Activated T-helper 17 cell treated with anti-CD3 and anti-CD28 coated beads, Interleukin-2, amount 50 U/mL, for 72 hours (primary cell): Measurements from ENCODE around the gene POP5. TPM values are rescaled to one million over a fixed set of nuclear protein-coding genes. Genes with fewer than 3 reads are reported as not detected.
"Not testable (repeated sequence)": the region's sequence is repeated elsewhere in the genome, so short reads cannot be mapped to it uniquely, and the experiment has no call there.

Source experiments
- ATAC-seq: fragments of 150-1000 bp; cut with Tn5 transposase; replicated peaks from 2 replicates; pipeline ENCODE4 v1.10.0; 2021; ENCODE audit warnings: mild to moderate bottlenecking, moderate library complexity
- H3K27ac Mint-ChIP-seq: one replicate; pipeline ENCODE4 v1.8.0; 2022; ENCODE audit warnings: mixed read lengths
- H3K27me3 Mint-ChIP-seq: one replicate; pipeline ENCODE4 v1.8.0; 2022; ENCODE audit warnings: mixed read lengths
- H3K36me3 Mint-ChIP-seq: one replicate; pipeline ENCODE4 v1.8.0; 2022; ENCODE audit warnings: low read depth, mild to moderate bottlenecking, mixed read lengths
- H3K4me1 Mint-ChIP-seq: one replicate; pipeline ENCODE4 v1.8.0; 2022; ENCODE audit warnings: mixed read lengths
- H3K4me3 Mint-ChIP-seq: one replicate; pipeline ENCODE4 v1.8.0; 2022; ENCODE audit warnings: mild to moderate bottlenecking, mixed read lengths
- H3K9me3 Mint-ChIP-seq: one replicate; pipeline ENCODE4 v1.8.0; 2022; ENCODE audit warnings: mixed read lengths
- total RNA-seq, 2 donors: library from RNA; stranded (reverse); gene quantifications; one replicate each; pipeline ENCODE4 v1.2.3, GENCODE V29; 2022

POP5 gene
- total RNA-seq, 2 donors from 2014 or later = 29.9 to 41.5 TPM

DNA sequence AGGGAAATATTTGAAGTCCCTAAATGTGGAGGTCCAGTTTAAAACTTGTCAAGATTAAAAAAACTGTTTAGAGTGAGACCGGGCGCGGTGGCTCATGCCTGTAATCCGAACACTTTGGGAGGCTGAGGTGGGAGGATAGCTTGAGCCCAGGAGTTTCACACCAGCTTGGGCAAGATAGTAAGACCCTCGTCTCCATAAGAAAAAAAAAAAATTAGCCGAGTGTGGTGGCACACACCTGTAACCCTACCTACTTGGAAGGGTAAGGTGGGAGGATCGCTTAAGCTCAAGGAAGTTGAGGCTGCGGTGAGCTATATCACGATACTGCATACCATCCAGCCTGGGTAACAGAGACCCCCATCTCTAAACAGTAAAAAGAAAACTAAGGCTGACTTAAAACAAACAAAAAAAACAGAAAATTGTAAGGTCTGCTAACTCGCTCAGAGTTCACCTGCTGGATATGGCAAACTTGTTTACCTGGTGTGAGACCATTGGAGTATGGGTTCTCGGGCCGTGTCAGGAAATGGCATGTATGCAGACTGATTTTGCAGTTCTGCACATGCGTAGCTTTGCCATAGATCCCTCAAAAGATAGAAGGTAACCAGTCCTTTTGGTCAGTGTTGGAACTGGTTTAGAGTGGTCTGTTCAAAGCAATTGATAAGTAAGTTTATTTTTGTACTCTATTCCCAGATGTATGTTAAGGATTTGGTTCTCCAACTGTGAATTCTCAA, 45.0 kb downstream of the POP5 start:
- ATAC-seq = no peak

DNA sequence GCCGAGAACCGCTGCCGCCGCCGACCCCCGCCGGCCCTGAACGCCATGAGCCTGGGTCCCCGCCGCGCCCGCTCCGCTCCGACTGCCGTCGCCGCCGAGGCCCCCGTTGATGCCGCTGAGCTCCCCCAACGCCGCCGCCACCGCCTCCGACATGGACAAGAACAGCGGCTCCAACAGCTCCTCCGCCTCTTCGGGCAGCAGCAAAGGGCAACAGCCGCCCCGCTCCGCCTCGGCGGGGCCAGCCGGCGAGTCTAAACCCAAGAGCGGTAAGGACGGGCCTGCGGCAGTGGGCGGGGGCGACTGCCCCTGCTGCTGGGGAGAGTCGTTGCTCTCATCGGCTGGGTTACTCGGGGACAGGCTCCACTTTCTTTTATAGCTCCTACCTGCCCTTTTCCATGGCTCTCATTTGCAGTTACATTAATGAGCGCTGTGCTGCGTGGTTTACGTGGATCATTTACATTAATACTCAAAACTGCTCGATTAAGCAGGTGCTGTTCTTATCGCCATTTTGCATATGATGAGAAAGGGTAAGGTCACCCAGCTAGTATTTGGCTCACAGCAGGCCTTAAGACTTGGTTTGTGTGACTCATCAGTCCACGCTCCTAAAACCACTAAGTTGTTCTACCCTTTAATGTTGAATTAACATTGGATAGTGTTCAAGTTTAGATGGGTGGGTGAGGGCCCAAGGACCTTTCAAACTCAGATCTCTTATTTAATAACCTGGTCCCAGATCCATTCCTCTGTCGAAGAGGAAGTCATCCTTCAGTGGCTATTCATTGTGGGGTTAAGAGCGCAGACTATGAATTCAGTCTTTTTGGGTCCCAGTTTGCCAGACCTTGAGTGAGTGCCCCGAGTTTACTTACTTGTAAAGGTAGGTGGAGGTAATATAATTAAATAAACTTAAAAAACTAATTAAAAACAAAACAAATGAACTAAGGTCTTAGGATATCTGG, 46.2 kb downstream of the POP5 start:
- ATAC-seq = peak; percentile 75
- Mint-ChIP-seq H3K9me3 (no peaks in the 10 kb centered on the region), H3K36me3 (peaks cover 61% of the 10 kb centered on the region), H3K27me3 (no peaks in the 10 kb centered on the region), H3K4me3 (peak overlapping the region; percentile 91), H3K4me1 (peaks cover 18% of the 10 kb centered on the region), H3K27ac (peak overlapping the region; percentile 98)

More for the DNA sequence above, 45.0 kb downstream of the POP5 start:
- Mint-ChIP-seq H3K27ac (peak overlapping the region; percentile 98), H3K4me1 (peaks cover 22% of the 10 kb centered on the region), H3K36me3 (peaks cover 74% of the 10 kb centered on the region), H3K27me3 (no peaks in the 10 kb centered on the region), H3K9me3 (no peaks in the 10 kb centered on the region), H3K4me3 (peak overlapping the region; percentile 91)

DNA sequence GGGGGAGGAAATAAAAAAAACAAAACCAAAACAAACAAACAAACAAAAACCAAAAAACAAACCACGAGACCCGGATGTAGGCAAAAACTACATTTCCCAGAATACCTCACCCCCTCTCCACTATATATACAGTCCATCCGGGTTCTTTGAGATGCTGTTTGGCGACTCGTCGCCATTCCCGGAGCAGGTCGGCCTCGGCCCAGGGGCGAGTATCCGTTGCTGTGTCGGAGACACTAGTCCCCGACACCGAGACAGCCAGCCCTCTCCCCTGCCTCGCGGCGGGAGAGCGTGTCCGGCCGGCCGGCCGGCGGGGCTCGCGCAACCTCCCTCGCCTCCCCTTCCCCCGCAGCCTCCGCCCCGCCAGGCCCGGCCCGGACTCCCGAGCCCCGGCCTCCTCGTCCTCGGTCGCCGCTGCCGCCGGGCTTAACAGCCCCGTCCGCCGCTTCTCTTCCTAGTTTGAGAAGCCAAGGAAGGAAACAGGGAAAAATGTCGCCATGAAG, 46.9 kb downstream of the POP5 start, which contains the start of gene RNF10:
Gene RNF10, plus strand, starts transcription at position 154 of the 500 bp plus-strand sequence. CDS start 456 bp downstream, outside the sequence.
- peak; percentile 74 for ATAC-seq
- H3K27me3 Mint-ChIP-seq = no peaks in the 10 kb centered on the region
- peak within 1 kb of the TSS; percentile 98 for H3K27ac Mint-ChIP-seq
- peak within 1 kb of the TSS; percentile 91 for H3K4me3 Mint-ChIP-seq
- H3K36me3 Mint-ChIP-seq = peaks cover 54% of the 10 kb centered on the region
- no peaks in the 10 kb centered on the region for H3K9me3 Mint-ChIP-seq
- peaks cover 16% of the 10 kb centered on the region for H3K4me1 Mint-ChIP-seq

DNA sequence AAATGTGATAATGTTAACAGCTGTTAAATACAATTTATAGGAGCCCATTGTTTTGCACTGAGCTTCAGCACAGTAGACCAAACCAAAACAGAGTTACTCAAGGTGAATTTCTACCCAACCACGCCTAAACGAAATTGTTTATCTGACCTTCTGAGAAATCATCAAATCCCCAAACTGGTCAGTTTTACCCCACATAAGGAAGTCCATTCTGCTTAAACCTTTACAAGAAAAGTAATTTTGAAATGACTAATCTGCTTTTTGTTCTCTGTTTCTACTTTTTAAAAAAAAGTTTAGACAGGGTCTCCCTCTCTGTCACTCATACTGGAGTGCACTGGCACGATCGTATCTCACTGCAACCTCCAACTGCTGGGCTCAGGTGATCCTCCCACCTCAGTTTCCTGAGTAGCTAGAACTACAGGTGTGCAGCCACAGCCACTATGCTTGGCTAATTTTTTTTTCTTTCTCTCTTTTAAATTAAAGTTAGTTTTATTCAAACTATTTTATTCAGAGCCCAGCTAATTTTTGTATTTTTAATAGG, 48.4 kb downstream of the POP5 start:
- H3K36me3 Mint-ChIP-seq = peaks cover 45% of the 10 kb centered on the region
- no peak overlapping the region for H3K4me3 Mint-ChIP-seq
- no peaks in the 10 kb centered on the region for H3K9me3 Mint-ChIP-seq
- no peak for ATAC-seq
- H3K4me1 Mint-ChIP-seq = peaks cover 6% of the 10 kb centered on the region
- no peaks in the 10 kb centered on the region for H3K27me3 Mint-ChIP-seq
- H3K27ac Mint-ChIP-seq = no peak overlapping the region

DNA sequence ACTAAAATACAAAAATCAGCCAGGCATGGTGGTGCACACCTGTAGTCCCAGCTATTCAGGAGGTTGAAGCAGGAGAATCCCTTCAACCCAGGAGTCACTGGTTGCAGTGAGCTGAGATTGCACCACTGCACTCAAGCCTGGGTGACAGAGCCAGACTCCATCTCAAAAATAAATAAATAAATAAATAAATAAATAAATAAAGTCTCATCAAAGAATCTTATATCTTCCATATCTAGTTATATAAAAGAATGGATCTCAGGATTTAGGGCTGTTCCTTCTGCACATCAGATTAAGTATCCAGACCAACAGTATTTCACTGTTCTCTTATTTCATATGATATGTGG, 50.8 kb downstream of the POP5 start:
- ATAC-seq, H3K27me3 Mint-ChIP-seq, H3K9me3 Mint-ChIP-seq, H3K4me1 Mint-ChIP-seq: not testable (repeated sequence)
- peak overlapping the region; percentile 100 for H3K4me3 Mint-ChIP-seq
- H3K27ac Mint-ChIP-seq = peak overlapping the region; percentile 100
- peaks cover 21% of the 10 kb centered on the region for H3K36me3 Mint-ChIP-seq

DNA sequence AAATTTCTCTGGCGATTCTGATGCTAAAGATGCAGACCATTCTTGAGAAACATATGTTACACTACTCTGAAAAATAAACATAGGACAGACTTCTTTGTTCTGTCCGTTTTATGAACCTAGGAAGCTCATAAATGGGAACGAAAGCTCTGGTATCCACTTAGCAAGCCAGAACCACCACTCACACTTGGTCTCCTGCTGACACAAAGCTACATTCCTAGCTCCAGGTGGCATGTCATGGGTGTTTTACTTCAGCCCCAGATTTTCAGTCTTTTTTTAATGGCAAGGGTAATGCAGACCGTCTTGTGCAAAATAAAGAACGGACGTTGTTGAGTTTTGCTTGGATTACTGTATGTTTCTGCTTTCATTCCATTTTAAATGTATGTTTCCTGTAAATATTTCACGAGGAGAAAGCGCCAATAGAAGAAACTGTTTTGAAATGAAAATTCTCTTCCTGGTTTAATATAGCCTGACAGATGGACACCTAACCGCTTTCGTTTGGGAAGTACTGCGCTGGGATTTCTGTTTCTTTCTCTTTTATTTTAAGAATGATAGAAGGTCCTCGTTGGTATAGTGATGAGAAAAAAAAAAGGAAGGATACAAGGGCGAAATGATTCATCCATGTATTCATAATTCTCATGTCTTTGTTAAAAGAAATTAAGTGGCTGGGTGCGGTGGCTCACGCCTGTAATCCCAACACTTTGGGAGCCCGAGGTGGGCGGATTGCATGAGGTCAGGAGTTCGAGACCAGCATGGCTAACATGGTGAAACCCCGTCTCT, 51.4 kb downstream of the POP5 start:
- peaks cover 15% of the 10 kb centered on the region for H3K36me3 Mint-ChIP-seq
- no peak for ATAC-seq
- peak overlapping the region; percentile 100 for H3K27ac Mint-ChIP-seq
- no peaks in the 10 kb centered on the region for H3K27me3 Mint-ChIP-seq
- H3K4me3 Mint-ChIP-seq = peak overlapping the region; percentile 100
- H3K4me1 Mint-ChIP-seq = peaks cover 9% of the 10 kb centered on the region
- H3K9me3 Mint-ChIP-seq = no peaks in the 10 kb centered on the region

DNA sequence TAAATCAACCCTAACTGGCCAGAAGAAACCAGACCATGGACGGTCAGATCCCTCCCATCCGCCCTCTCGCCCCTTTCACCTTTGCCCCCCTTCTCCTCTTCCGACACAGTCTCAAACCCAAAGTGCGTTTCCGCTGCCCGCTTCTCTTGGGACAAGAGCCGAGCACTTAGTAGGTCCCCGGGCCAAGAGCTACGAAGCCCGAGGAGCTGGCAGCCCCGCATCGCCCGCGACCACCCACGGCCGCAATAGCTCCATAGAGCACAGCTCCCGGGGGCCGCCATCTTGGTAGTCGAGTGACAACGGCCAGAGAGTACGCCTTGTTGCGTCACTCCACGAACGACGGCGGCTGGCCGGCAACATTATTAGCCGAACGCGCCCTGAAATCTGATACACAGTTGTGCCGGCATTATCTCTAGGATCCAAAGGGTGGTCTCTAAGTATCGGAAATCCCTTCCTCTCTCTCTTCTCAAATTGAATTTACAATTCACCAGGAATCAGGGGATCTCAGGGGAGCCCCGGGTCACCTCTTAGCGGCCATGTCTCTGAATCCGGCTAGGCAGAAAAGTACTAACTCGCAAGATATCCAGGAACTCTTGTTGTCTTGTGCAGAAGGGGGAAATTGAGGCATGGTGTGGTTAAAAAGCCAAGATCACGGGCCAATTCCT, 52.2 kb downstream of the POP5 start, which contains the start of gene COQ5:
Gene COQ5, minus strand, starts transcription at position 298 of the 665 bp plus-strand sequence. Its CDS starts 17 bp downstream, at position 281.
- H3K9me3 Mint-ChIP-seq = no peaks in the 10 kb centered on the region
- H3K27ac Mint-ChIP-seq = peak within 1 kb of the TSS; percentile 100
- H3K4me3 Mint-ChIP-seq = peak within 1 kb of the TSS; percentile 100
- peaks cover 7% of the 10 kb centered on the region for H3K36me3 Mint-ChIP-seq
- peak; percentile 98 for ATAC-seq
- H3K27me3 Mint-ChIP-seq = no peaks in the 10 kb centered on the region
- H3K4me1 Mint-ChIP-seq = peaks cover 9% of the 10 kb centered on the region

Other genes with a start within 250 kb of the POP5 start
- gene MSI1, start 212.2 kb downstream of the POP5 start, total RNA-seq = under 1 TPM in 1 of 2 donors, not detected in 1; 0.24 TPM
- gene COX6A1, start 143.3 kb downstream of the POP5 start, total RNA-seq = 100 to 1,000 TPM; 291 to 437 TPM
- 10 to 100 TPM; 31.8 to 58.6 TPM for gene TRIAP1, start 135.0 kb downstream of the POP5 start, total RNA-seq
- 10 to 100 TPM; 33.2 to 41.3 TPM for gene GATC, start 135.0 kb downstream of the POP5 start, total RNA-seq
- gene SRSF9, start 111.7 kb downstream of the POP5 start, total RNA-seq = 100 to 1,000 TPM; 138 to 246 TPM
- 100 to 1,000 TPM in 1 of 2 donors, 10 to 100 TPM in 1; 69.2 to 197 TPM for gene DYNLL1, start 85.3 kb downstream of the POP5 start, total RNA-seq
- 10 to 100 TPM; 17.2 to 21.8 TPM for gene COQ5, start 52.2 kb downstream of the POP5 start, total RNA-seq
- gene RNF10, start 47.0 kb downstream of the POP5 start, total RNA-seq = 100 to 1,000 TPM; 182 to 212 TPM
- gene CABP1, start 59.2 kb upstream of the POP5 start, total RNA-seq = 1 to 10 TPM in 1 of 2 donors, under 1 TPM in 1; 0.56 to 6.9 TPM
- 10 to 100 TPM; 58.6 to 90.5 TPM for gene MLEC, start 105.7 kb upstream of the POP5 start, total RNA-seq
- 10 to 100 TPM; 23.8 to 31.1 TPM for gene UNC119B, start 129.1 kb upstream of the POP5 start, total RNA-seq
- 10 to 100 TPM; 13.2 to 16.2 TPM for gene ACADS, start 144.4 kb upstream of the POP5 start, total RNA-seq